Activated T-helper 17 cell treated with anti-CD3 and anti-CD28 coated beads, Interleukin-2, amount 50 U/mL, for 72 hours (primary cell): ENCODE results near the gene GRHPR. TPM values are rescaled to one million over a fixed set of nuclear protein-coding genes. Genes with fewer than 3 reads are reported as not detected.

Experiments used
- ATAC-seq: fragments of 150-1000 bp; cut with Tn5 transposase; replicated peaks from 2 replicates; pipeline ENCODE4 v1.10.0; 2021; ENCODE audit warnings: mild to moderate bottlenecking, moderate library complexity
- H3K27ac Mint-ChIP-seq: one replicate; pipeline ENCODE4 v1.8.0; 2022; ENCODE audit warnings: mixed read lengths
- H3K27me3 Mint-ChIP-seq: one replicate; pipeline ENCODE4 v1.8.0; 2022; ENCODE audit warnings: mixed read lengths
- H3K36me3 Mint-ChIP-seq: one replicate; pipeline ENCODE4 v1.8.0; 2022; ENCODE audit warnings: low read depth, mild to moderate bottlenecking, mixed read lengths
- H3K4me1 Mint-ChIP-seq: one replicate; pipeline ENCODE4 v1.8.0; 2022; ENCODE audit warnings: mixed read lengths
- H3K4me3 Mint-ChIP-seq: one replicate; pipeline ENCODE4 v1.8.0; 2022; ENCODE audit warnings: mild to moderate bottlenecking, mixed read lengths
- H3K9me3 Mint-ChIP-seq: one replicate; pipeline ENCODE4 v1.8.0; 2022; ENCODE audit warnings: mixed read lengths
- total RNA-seq, 2 donors: library from RNA; stranded (reverse); gene quantifications; one replicate each; pipeline ENCODE4 v1.2.3, GENCODE V29; 2022

GRHPR gene
- total RNA-seq, 2 donors from 2014 or later: 46.4 to 47.0 TPM

- peaks cover 5% of the 10 kb centered on the region for H3K27me3 Mint-ChIP-seq
- peak overlapping the region; percentile 46 for H3K4me3 Mint-ChIP-seq
- H3K27ac Mint-ChIP-seq: peak overlapping the region; percentile 78
Measured at GRCh38 chr9:37408933-37409710, 13.4 kb upstream of the GRHPR start.

DNA sequence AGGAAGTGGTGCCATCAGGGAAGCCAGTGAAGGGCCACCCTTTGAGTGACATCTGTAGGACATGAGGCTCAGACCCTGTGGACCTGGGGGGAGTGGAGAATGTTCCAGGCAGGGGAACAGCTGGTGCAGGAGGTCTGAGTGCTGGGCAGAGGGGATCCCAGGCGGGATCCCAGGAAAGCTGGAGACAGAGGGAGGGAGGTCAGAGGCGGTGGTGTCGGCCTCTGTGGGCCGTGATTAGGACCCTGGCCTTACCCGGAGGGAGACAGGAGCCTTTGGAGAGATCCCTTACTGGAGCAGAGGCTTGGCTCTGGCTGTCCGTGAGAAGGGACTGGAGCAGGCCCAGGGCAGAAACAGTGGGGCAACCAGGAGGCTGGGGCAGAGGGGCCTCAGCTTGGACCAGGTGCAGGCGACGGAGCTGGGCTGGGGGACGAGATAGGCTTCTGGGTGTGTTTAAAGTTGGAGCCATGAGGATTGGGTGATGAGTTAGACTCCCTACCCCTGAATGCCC lies 12.1 kb upstream of the GRHPR start:
- no peaks in the 10 kb centered on the region for H3K36me3 Mint-ChIP-seq
- H3K27ac Mint-ChIP-seq: peak overlapping the region; percentile 78
- ATAC-seq: no peak
- no peaks in the 10 kb centered on the region for H3K9me3 Mint-ChIP-seq
- peak overlapping the region; percentile 46 for H3K4me3 Mint-ChIP-seq
- H3K27me3 Mint-ChIP-seq: peaks cover 4% of the 10 kb centered on the region
- H3K4me1 Mint-ChIP-seq: peaks cover 26% of the 10 kb centered on the region

More at GRCh38 chr9:37408933-37409710, 13.4 kb upstream of the GRHPR start:
- Mint-ChIP-seq H3K36me3 (no peaks in the 10 kb centered on the region), H3K9me3 (no peaks in the 10 kb centered on the region), H3K4me1 (peaks cover 20% of the 10 kb centered on the region)
- peak; percentile 94 for ATAC-seq

- H3K4me1 Mint-ChIP-seq: peaks cover 27% of the 10 kb centered on the region
- peak; percentile 57 for ATAC-seq
- peaks cover 4% of the 10 kb centered on the region for H3K27me3 Mint-ChIP-seq
- peak overlapping the region; percentile 78 for H3K27ac Mint-ChIP-seq
- H3K36me3 Mint-ChIP-seq: no peaks in the 10 kb centered on the region
- no peaks in the 10 kb centered on the region for H3K9me3 Mint-ChIP-seq
- peak overlapping the region; percentile 50 for H3K4me3 Mint-ChIP-seq
Measured at GRCh38 chr9:37410969-37411785, 11.3 kb upstream of the GRHPR start.

DNA sequence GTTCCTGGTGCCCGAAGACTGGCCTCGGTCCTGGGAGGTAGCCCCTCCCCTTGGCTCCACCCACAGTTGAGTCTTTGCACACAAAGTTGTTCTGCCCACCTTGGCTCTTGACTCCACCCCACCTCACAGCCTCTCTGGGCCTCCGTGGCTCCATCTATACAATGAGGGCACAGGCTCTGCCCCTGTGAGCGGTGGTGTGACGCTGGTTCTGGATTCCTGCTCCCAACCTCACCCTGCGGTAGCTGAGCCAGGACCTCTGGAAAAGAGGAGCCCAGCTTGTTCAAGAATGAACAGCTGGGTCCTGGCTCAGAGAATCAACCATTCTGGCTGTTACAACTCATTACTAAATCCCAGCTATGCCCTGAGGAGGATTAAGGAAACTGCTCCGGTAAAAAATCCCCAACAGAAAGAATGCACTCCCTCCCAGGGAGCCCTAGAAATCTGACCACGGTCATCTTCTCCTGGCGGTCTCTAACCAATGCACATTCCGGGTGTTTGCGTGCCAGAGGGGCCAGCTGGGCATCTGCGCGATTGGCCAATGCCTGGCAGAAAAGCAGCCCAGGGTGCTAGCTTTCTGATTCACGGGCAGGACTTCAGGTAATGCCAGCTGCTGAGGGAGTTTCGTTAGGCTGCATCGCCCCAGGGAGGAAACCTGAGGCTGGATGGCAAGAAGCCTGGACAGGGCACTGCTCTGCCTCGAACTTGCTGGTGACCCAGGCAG lies 9.9 kb upstream of the GRHPR start:
- Mint-ChIP-seq H3K27ac (no peak overlapping the region), H3K27me3 (peaks cover 4% of the 10 kb centered on the region), H3K4me3 (peak overlapping the region; percentile 50), H3K36me3 (no peaks in the 10 kb centered on the region), H3K9me3 (no peaks in the 10 kb centered on the region), H3K4me1 (peaks cover 27% of the 10 kb centered on the region)
- ATAC-seq: no peak

DNA sequence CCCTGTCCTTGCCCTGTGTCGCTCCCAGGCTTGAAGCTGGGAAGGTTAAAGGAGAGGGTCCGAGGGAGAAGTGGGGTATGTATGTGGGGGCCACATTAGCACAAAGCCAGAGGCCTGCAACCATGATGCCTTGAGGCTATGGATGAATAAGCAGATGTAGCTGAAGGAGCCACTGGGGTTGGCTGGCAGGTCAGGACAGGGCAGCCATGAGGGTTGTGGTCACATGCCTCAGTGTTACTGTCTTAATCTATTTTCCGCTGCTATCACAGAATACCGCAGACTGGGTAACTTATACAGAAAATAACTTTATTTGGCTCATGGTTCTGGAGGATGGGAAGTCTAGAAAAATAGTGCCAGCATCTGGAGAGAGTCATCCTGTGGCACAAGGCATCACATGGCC lies 9.2 kb upstream of the GRHPR start:
- Mint-ChIP-seq H3K36me3 (no peaks in the 10 kb centered on the region), H3K27me3 (peaks cover 4% of the 10 kb centered on the region), H3K9me3 (no peaks in the 10 kb centered on the region)

GRCh38 chr9:37414503-37414943 lies 8.0 kb upstream of the GRHPR start:
- ATAC-seq: no peak
- H3K36me3 Mint-ChIP-seq: no peaks in the 10 kb centered on the region
- no peak overlapping the region for H3K27ac Mint-ChIP-seq
- H3K9me3 Mint-ChIP-seq: no peaks in the 10 kb centered on the region
- peaks cover 4% of the 10 kb centered on the region for H3K27me3 Mint-ChIP-seq
- peaks cover 20% of the 10 kb centered on the region for H3K4me1 Mint-ChIP-seq
- no peak overlapping the region for H3K4me3 Mint-ChIP-seq

More for the DNA sequence above, 9.2 kb upstream of the GRHPR start:
- no peak for ATAC-seq
- Mint-ChIP-seq H3K27ac (no peak overlapping the region), H3K4me3 (no peak overlapping the region), H3K4me1 (peaks cover 27% of the 10 kb centered on the region)

- peaks cover 15% of the 10 kb centered on the region for H3K4me1 Mint-ChIP-seq
- peak overlapping the region; percentile 3 for H3K4me3 Mint-ChIP-seq
- H3K36me3 Mint-ChIP-seq: no peaks in the 10 kb centered on the region
- peaks cover 4% of the 10 kb centered on the region for H3K27me3 Mint-ChIP-seq
- peak overlapping the region; percentile 45 for H3K27ac Mint-ChIP-seq
- ATAC-seq: peak; percentile 66
- H3K9me3 Mint-ChIP-seq: no peaks in the 10 kb centered on the region
Measured at GRCh38 chr9:37415011-37415719, 7.3 kb upstream of the GRHPR start.

GRCh38 chr9:37417252-37417803 lies 5.2 kb upstream of the GRHPR start:
- H3K36me3 Mint-ChIP-seq: no peaks in the 10 kb centered on the region
- H3K4me1 Mint-ChIP-seq: peaks cover 13% of the 10 kb centered on the region
- peaks cover 4% of the 10 kb centered on the region for H3K27me3 Mint-ChIP-seq
- H3K27ac Mint-ChIP-seq: no peak overlapping the region
- no peaks in the 10 kb centered on the region for H3K9me3 Mint-ChIP-seq
- no peak for ATAC-seq
- no peak overlapping the region for H3K4me3 Mint-ChIP-seq

GRCh38 chr9:37417857-37418618 lies 4.5 kb upstream of the GRHPR start:
- Mint-ChIP-seq H3K9me3 (no peaks in the 10 kb centered on the region), H3K36me3 (no peaks in the 10 kb centered on the region), H3K27me3 (peaks cover 4% of the 10 kb centered on the region), H3K4me3 (no peak overlapping the region), H3K27ac (no peak overlapping the region), H3K4me1 (peaks cover 14% of the 10 kb centered on the region)
- ATAC-seq: no peak

DNA sequence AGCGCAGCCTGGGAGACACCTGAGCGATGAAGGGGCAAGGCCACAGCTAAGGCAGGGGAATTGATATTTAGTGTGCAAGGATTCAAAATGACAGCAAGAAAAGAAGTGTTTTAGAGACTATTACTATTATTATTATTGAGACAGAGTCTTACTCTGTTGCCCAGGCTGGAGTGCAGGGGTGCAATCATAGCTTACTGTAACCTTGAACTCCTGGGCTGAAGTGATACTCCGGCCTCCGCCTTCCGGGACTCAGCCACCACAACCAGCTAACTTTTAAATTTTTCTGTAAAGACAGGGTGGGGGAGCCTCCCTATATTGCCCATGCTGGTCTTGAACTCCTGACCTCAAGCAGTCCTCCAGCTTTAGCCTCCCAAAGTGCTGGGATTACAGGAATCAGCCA lies 3.3 kb upstream of the GRHPR start:
- no peak for ATAC-seq
- Mint-ChIP-seq H3K27ac (no peak overlapping the region), H3K36me3 (no peaks in the 10 kb centered on the region), H3K9me3 (no peaks in the 10 kb centered on the region), H3K4me3 (no peak overlapping the region), H3K4me1 (peaks cover 14% of the 10 kb centered on the region), H3K27me3 (peaks cover 4% of the 10 kb centered on the region)

DNA sequence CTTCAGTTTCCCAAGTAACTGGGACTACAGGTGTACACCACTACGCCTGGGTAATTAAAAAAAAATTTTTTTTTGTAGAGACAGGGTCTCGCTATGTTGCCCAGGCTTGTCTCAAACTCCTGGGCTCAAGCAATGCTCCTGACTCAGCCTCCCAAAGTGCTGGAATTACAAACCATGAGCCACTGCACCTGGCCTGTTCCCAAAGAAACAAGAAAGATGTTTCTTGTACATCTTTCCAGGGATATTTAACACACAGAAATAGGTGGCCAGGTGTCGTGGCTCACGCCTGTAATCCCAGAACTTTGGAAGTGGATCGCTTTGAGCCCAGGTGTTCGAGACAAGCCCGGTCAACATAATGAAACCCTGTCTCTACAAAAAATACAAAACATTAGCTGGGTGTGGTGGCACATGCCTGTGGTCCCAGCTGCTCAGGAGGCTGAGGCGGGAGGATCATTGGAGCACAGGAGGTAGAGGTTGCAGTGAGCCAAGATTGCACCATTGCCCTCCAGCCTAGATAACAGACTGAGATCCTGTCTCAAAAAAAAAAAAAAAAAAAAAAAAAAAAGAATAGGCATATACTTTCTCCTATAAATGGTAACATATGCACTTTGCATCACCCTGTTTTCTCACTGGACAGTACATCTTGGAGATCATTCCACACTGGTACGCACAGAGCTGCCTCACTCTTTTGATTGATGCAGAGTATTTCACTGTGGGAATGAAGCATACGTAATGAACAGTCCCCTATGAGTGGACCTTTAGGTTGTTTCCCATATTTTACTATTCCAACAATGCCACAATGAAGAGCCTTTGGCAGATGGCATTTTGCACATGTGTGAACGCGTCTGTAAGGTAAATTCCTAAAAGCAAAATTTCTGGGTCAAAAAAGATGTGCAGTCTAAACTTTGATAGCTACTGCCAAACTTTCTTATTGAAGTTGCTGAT lies 2.0 kb upstream of the GRHPR start:
- H3K4me1 Mint-ChIP-seq: peaks cover 7% of the 10 kb centered on the region
- no peaks in the 10 kb centered on the region for H3K27me3 Mint-ChIP-seq
- H3K36me3 Mint-ChIP-seq: peaks cover under 1% of the 10 kb centered on the region
- H3K9me3 Mint-ChIP-seq: no peaks in the 10 kb centered on the region
- no peak overlapping the region for H3K4me3 Mint-ChIP-seq
- no peak overlapping the region for H3K27ac Mint-ChIP-seq
- ATAC-seq: no peak

GRCh38 chr9:37421914-37422288 lies 595 bp upstream of the GRHPR start:
- peaks cover 14% of the 10 kb centered on the region for H3K36me3 Mint-ChIP-seq
- H3K9me3 Mint-ChIP-seq: no peaks in the 10 kb centered on the region
- peak; percentile 15 for ATAC-seq
- peak overlapping the region; percentile 96 for H3K4me3 Mint-ChIP-seq
- H3K4me1 Mint-ChIP-seq: peaks cover 7% of the 10 kb centered on the region
- H3K27me3 Mint-ChIP-seq: no peaks in the 10 kb centered on the region
- H3K27ac Mint-ChIP-seq: peak overlapping the region; percentile 98
